GM12873 (cell line): ENCODE data around the gene LCLAT1.

Experiments used
- CTCF ChIP-seq: IDR thresholded peaks from 2 replicates; pipeline ENCODE4 v1.5.1; 2012; ENCODE audit warnings: low read depth, mild to moderate bottlenecking, moderate library complexity, low read length, control low read depth; ENCODE audit not compliant: insufficient read depth; ENCODE audit errors: missing control alignments

Gene LCLAT1

GRCh38 chr2:30455114-30455738, 8.2 kb downstream of the LCLAT1 start:
- TF ChIP-seq CTCF: no peak

DNA sequence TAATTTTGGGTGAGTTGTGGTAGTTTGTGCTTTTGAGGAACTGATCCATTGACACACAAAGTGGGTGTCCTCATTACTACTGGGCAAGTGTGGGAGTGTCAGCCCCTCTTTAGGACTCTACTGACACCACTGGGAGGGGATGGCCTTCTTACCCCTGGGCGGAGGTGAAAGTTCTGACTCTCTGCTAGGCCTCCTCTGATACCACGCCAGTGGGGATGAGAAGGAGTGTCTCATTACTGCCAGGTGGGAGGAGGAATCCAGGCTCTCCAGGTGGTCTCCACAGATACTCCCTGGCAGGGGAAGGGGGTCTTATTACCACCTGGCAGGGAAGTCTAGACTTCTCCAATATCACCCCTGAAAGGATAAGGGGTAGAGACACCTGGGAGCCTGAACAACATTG, 9.1 kb downstream of the LCLAT1 start:
- TF ChIP-seq CTCF: no peak

- TF ChIP-seq CTCF: no peak
These were observed 9.5 kb downstream of the LCLAT1 start for GRCh38 chr2:30456579-30456978.

GRCh38 chr2:30457296-30457695, 10.2 kb downstream of the LCLAT1 start:
- TF ChIP-seq CTCF: no peak

DNA sequence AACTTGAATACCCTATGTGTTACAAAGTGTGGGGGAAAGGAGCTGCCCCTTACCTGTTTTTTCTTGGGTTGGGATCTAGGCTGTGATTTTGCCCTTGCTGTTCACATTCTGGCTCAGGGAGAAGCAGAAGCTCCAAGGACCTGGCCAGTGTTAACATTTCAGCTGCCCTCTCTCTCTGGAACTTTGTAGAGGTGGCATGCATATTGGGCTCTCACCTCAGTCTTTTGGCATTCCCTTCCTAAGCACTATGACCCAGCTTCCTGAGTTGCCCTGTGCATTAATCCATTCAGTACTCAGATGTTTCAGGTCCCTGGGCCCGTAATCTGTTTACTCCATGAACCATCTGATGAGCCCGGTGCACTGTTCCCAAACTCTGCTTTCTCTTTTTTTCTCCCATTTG, 12.1 kb downstream of the LCLAT1 start:
- no peak for TF ChIP-seq CTCF

- no peak for TF ChIP-seq CTCF
These were observed 15.2 kb downstream of the LCLAT1 start for GRCh38 chr2:30462131-30462857.

- TF ChIP-seq CTCF: no peak
These were observed 16.5 kb downstream of the LCLAT1 start for GRCh38 chr2:30463535-30463934.
